T follicular helper cell (primary cell): ENCODE results near the gene BCL11B.
A peak's percentile ranks its signal among the peaks of the same experiment; 100 is the strongest.

Experiments
- DNase-seq: peaks from one replicate; pipeline ENCODE4 v3.0.0-alpha.2; 2020; ENCODE audit warnings: low read depth
- total RNA-seq, 2 experiments: gene quantifications; one replicate each; lab custom pipeline; 2026; lab: John Stamatoyannopoulos, UW

The BCL11B gene
- total RNA-seq, result 142 to 466 reads per million in 2 experiments

GRCh38 chr14:99271951-99272631 is at the start of gene BCL11B:
Gene BCL11B (minus strand): TSS chr14:99272197. CDS start chr14:99271218, 979 bp downstream.
- DNase-seq, result peak; percentile 82

GRCh38 chr14:99321236-99321925 is 49.4 kb upstream of the BCL11B start:
- DNase-seq, result no peak

- DNase-seq, result no peak
Observed at GRCh38 chr14:99320621-99321235, 48.7 kb upstream of the BCL11B start.

GRCh38 chr14:99320105-99320572 is 48.1 kb upstream of the BCL11B start:
- DNase-seq, result peak; percentile 45

GRCh38 chr14:99318959-99319295 is 46.9 kb upstream of the BCL11B start:
- DNase-seq, result no peak

GRCh38 chr14:99318091-99318958 is 46.3 kb upstream of the BCL11B start:
- no peak for DNase-seq

GRCh38 chr14:99317231-99318090 is 45.5 kb upstream of the BCL11B start:
- no peak for DNase-seq

- no peak for DNase-seq
Observed at GRCh38 chr14:99316281-99317163, 44.5 kb upstream of the BCL11B start.

GRCh38 chr14:99315197-99315596 is 43.2 kb upstream of the BCL11B start:
- no peak for DNase-seq

GRCh38 chr14:99314623-99315022 is 42.6 kb upstream of the BCL11B start:
- no peak for DNase-seq

GRCh38 chr14:99313234-99313633 is 41.2 kb upstream of the BCL11B start:
- no peak for DNase-seq

GRCh38 chr14:99312106-99312505 is 40.1 kb upstream of the BCL11B start:
- DNase-seq, result no peak

- no peak for DNase-seq
Observed at GRCh38 chr14:99309220-99309766, 37.3 kb upstream of the BCL11B start.

- DNase-seq, result no peak
Observed at GRCh38 chr14:99304208-99304607, 32.2 kb upstream of the BCL11B start.

GRCh38 chr14:99300190-99300589 is 28.2 kb upstream of the BCL11B start:
- no peak for DNase-seq

- DNase-seq, result no peak
Observed at GRCh38 chr14:99296517-99296916, 24.5 kb upstream of the BCL11B start.

- DNase-seq, result no peak
Observed at GRCh38 chr14:99289394-99290189, 17.6 kb upstream of the BCL11B start.

GRCh38 chr14:99288948-99289347 is 17.0 kb upstream of the BCL11B start:
- DNase-seq, result no peak
